T1000 (cell line): ENCODE measurements around the gene PRR32.
"Not testable (repeated sequence)": the region's sequence is repeated elsewhere in the genome, so short reads cannot be mapped to it uniquely, and the experiment has no call there.

Experiments
- DNase-seq: peaks from one replicate; lab custom pipeline; 2025; ENCODE audit warnings: mixed read lengths; lab: John Stamatoyannopoulos, UW

Gene PRR32, protein sequence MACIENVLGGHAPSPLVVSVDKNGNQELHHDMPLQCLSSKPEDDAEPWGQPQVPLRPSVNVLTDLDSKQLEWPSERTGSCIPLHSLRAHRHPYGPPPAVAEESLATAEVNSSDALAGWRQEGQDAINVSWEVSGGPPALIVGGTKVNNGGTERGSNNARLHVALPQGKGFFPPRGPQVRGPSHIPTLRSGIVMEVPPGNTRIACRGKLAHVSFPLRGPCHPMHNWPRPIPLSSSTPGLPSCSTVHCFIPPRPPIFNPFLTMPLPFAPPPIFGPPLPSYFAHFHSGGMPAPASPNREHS

DNA sequence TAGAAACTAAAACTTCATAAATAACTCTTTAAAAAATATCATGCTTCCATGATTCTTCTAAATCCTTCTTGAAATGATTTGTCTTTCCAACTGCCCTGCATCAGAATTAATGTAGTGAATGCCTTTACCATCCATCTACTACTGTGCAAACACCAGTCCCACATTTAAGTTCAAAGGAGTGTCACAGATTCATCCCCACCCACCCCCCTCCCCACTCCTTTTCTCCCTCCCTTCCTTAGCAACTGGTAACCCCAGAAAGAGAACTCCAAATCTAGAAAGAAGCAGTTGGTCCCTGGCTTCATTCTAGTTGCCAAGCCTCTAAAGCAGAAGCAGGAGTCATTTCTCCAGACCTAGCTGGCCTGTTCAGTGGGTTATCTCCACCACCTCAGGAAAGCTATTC, at the start of gene PRR32:
TSS of gene PRR32 (plus strand) at position 301 of the 400 bp plus-strand sequence. CDS start 115 bp downstream, outside the sequence.
- DNase-seq, result no peak

DNA sequence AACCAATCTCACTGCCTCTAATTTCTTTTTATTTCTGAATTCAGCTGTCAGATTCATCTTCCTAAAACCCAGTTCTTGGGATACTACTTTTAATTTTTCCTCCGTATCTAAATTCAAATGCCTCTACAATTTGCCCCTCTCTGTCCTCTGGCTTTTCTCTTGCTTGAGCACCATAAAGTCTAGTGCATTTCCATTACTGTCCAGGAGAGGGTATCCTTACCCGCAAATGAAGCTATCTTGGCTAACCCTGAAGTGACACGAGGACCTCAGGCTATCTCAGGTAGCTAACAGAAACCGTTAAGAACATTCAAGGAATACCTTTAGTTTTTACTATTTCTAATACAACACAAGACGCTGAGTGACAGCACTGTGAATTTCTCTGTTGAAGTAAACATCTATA, 49.4 kb upstream of the PRR32 start:
- no peak for DNase-seq

DNA sequence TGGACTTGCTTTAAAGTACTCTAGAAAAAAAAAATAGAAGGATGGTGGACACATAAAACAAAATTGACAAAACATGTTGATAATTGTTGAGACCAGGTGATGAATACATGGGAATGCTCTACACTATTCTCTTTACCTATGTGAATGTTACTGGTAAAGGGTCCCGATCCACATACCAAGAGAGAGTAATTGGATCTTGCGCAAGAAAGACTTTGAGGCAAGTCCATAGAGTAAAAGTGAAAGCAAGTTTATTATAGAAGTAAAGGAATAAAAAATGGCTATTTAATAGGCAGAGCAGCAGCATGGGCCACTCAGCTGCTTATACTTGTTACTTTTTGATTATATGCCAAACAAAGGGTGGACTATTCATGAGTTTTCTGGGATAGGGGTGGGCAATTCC, 34.0 kb upstream of the PRR32 start:
- DNase-seq, result no peak

DNA sequence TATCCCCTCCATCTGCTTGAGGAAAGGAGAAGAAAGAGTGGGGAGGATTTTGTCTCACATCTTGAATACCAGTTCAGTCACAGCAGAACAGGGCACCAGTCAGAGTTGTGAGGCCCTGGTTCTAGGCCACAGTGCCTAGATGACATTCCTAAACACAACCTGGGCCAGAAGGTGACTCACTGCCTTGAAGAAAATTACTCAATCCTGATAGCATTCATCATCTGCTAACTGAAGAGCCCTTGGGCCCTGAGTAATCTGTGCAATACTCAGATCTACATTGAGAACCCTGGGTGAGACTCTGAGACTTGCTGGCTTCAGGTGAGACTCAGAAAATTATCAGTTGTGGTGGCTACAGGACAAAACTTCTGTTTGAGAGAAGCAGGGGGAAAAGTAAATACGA, 20.5 kb upstream of the PRR32 start:
- no peak for DNase-seq

DNA sequence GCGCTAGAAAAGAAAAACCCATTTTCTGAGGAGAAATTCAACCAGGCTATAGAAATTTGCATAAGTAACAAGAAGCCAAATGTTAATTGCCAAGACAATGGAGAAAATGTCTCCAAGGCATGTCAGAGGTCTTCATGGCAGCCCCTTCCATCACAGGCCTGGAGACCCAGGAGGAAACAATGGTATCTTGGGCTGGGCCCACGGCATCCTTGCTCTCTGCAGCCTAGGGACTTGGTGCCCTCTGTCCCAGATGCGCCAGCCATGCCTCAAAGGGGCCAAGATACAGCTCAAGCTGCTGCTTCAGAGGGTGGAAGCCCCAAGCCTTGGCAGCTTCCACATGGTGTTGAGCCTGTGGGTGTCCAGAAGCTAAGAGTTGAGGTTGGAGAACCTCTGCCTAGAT, 12.7 kb upstream of the PRR32 start:
- DNase-seq, result not testable (repeated sequence)

DNA sequence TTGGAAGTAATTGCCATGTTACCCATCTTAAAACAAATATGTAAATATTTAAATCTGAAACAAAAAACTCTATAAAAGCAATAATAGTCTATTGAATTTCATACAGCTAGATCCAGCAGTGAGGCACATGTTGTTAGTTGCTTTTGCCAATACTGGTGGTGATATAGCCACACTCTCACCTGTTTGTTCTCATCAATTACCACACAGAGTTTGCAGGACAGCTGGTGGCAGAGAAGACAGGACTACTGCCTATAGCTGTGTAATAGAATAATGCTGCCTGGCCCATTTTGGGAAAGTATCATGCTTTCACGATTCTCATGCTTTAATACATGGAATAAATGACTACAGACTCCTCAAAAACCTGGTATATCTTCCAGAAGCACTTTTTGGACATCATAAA, 3.7 kb upstream of the PRR32 start:
- no peak for DNase-seq

DNA sequence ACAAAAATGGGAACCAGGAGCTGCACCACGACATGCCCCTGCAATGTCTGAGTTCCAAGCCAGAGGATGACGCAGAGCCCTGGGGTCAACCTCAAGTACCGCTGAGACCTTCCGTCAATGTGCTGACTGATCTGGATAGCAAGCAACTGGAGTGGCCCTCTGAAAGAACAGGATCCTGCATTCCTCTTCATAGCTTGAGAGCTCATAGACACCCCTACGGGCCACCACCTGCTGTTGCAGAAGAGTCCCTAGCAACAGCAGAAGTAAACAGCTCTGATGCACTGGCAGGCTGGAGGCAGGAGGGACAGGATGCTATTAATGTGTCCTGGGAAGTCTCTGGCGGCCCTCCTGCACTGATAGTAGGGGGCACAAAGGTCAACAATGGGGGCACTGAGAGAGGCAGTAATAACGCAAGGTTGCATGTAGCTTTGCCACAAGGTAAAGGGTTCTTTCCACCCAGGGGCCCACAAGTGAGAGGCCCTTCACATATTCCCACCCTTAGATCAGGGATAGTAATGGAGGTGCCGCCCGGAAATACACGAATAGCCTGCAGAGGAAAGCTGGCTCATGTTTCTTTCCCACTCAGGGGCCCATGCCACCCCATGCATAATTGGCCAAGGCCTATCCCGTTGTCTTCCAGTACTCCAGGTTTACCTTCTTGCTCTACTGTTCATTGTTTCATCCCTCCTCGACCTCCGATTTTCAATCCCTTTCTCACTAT, 1.3 kb downstream of the PRR32 start:
- no peak for DNase-seq

DNA sequence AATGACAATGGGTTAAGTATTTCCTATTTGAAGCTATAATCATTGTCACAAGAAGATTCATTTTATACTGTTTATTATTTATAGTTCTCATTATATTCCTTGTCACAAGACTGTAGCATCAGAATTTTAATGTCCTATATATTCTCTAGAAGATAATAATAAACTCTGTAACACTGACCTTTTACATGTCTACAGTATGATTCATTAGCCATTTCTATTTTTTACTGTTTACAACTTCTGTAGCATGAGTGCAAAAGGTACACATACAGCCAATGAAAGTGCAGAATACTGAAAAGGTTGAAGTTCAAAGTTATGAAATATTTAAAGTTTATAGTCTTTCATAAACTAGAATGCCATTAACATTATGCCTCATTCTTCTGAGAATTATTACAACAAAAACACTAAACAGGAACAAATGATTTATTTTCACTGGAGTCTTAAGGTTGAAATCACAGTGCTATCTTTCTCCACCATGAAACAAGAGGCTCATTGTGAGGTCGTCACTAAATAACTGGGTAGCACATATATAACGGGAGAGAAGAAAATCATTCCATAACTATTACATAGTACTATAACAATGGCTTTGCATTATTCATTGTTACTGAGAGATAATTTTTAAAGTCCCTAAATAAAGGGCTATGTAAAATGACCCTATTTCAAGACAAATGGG, 4.9 kb downstream of the PRR32 start:
- DNase-seq, result no peak

DNA sequence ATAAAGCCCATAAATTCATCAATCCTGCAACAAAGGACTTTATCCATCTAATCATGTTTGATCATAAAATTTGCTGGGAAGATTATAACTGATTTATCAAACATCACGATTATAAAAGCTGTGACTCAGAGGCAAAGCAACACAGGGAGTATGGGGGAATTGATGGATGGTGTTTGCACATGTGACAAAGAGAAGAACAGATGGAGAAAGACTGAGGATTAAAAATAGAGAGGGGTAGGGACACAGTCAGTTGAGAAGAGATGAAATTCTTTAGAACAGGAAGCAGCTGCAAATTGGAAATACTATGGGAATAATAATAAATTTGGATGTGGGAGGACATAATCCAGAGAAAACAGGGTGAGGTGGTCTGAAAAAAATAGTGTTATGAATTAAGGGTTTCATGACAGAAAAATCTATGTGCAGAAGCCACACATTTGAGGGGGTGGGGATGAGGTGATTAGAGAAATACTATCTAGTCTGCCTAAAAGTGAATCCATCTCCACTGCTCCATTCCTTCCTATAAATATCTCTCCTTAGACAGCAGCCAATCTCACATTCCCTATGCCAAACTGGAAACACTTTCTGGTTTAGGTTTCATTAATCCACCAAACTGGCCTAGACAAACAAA, 6.2 kb downstream of the PRR32 start:
- no peak for DNase-seq

DNA sequence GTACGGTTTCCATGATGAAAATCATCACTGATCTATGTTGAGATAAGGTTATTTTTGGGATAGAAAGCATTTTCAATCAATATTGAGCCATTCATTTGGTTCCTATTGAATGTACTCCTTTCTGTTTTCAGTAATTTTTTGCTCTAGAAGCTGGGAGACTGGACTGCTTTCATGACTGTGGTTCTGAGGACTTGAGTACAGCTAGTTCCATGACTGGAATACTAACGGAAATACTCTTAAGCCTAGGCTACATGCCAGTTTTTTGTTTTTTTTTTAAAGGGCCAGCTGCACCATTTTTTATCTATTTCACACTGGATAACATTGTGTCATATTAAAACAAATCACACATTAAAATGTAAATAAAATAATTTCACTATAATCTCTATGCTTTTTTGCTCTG, 16.7 kb downstream of the PRR32 start:
- no peak for DNase-seq

DNA sequence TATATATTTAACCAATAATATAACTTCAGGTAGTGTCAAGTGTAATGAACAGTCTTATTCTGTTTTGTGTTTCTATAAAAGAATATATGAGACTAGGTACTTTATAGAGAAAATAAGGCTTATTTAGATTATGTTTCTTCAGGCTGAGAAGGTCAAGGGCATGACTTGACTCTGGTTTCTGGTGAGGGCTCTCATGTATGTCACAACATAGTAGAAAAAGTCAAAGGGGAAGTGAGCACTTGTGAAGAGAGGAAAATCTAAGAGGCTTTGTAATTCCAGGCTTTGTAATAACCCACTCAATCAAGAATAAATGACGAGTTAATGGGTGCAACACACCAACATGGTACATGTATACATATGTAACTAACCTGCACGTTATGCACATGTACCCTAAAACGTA, 27.6 kb downstream of the PRR32 start:
- DNase-seq, result no peak

DNA sequence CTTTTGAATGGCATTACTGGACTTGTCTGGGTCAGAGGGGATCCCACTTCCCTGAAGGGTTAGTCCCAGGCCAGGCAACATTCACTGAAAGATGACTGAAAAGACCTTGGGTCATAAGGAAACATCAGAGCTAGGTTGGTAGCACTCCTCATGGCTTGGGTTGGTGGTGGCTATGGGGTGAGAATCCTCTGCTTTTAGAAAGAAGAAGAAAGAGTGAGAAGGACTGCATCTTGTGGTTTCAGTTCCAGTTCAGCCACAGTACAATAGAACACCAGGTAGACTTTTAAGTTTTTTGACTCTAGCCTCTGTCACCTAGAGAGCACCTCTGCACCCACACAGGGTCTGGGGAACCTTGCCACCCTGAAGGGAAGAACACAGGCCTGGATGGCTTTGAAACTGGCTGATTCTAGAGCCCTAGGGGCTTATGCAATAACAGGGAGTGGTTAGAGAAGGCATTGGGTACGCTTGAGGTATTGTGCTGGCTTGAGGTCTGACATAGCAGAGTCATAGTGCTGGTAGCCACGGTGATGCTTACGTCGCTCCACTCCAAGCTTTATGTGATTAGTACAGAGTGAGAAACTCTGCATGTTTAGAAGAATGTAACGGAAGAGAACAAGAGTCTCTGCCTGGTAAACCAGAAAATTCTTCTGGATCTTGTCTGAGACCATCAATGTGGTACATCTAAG, 36.5 kb downstream of the PRR32 start:
- DNase-seq, result no peak
